ENCODE measurements around the gene SMARCB1.

DNA sequence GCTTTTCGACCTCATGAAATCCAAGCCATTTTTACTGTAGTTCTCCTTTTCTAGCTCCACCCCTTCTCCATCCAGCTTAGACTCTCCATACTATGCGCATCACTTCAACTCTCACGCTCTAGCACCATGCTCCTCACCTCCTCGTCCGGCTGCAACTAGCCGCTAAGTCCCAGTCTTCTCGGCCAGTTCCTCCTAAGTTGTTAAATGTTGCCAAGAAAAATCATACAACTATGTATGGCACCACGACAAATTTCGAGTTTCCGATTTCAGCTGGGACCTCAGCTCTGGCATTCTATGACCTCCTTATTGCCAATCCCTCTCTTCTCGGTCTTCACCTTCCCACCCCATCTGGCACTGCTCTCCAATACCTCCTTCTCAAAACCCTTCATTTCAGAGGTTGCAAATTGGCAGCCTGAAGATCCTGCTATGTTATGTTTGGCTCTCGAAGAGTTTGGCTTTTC is 36.9 kb upstream of the SMARCB1 start:
- TF ChIP-seq POLR2AphosphoS5 (IDR thresholded peaks at IDR 0.05; ENCODE audit: low read depth, low read length) (no peak), POLR2A (IDR thresholded peaks at IDR 0.05; ENCODE audit: low read depth, low read length) (no peak), SPI1 (IDR thresholded peaks at IDR 0.05; ENCODE audit: low read depth, low read length) (no peak), TAF1 (IDR thresholded peaks at IDR 0.05; ENCODE audit: low read depth, low read length) (no peak), POU2F2 (IDR thresholded peaks at IDR 0.05; ENCODE audit: low read depth, low read length) (no peak), PAX5 (IDR thresholded peaks at IDR 0.05; ENCODE audit: insufficient read depth, low read length, severe bottlenecking) (no peak)
